GM18517 (cell line): ENCODE measurements around the gene CD81.

Experiments used
- ATAC-seq: cut with Tn5 transposase; IDR thresholded peaks from one replicate; pipeline ENCODE4 v1.9.1; 2021; ENCODE audit warnings: mild to moderate bottlenecking, moderate library complexity; ENCODE audit not compliant: unreplicated experiment

Gene CD81

GRCh38 chr11:2402106-2402505 is 25.0 kb downstream of the CD81 start:
- no peak for ATAC-seq

- no peak for ATAC-seq
These were observed 26.0 kb downstream of the CD81 start for GRCh38 chr11:2402890-2403645.

- ATAC-seq, result no peak
These were observed 27.7 kb downstream of the CD81 start for GRCh38 chr11:2404735-2405196.

GRCh38 chr11:2406451-2406850 is 29.3 kb downstream of the CD81 start:
- ATAC-seq, result no peak

GRCh38 chr11:2406878-2407410 is 29.8 kb downstream of the CD81 start:
- ATAC-seq, result no peak

- no peak for ATAC-seq
These were observed 31.6 kb downstream of the CD81 start for GRCh38 chr11:2408671-2409070.

- ATAC-seq, result no peak
These were observed 32.0 kb downstream of the CD81 start for GRCh38 chr11:2409126-2409525.

GRCh38 chr11:2409611-2410468 is 32.7 kb downstream of the CD81 start:
- ATAC-seq, result no peak

- no peak for ATAC-seq
These were observed 33.5 kb downstream of the CD81 start for GRCh38 chr11:2410616-2411015.

GRCh38 chr11:2411446-2412305 is 34.6 kb downstream of the CD81 start:
- ATAC-seq, result no peak

GRCh38 chr11:2412323-2412722 is 35.2 kb downstream of the CD81 start:
- no peak for ATAC-seq

- ATAC-seq, result no peak
These were observed 36.9 kb downstream of the CD81 start for GRCh38 chr11:2413742-2414579.

GRCh38 chr11:2414616-2415015 is 37.5 kb downstream of the CD81 start:
- ATAC-seq, result no peak

GRCh38 chr11:2415171-2415570 is 38.1 kb downstream of the CD81 start:
- ATAC-seq, result no peak

GRCh38 chr11:2415601-2416380 is 38.7 kb downstream of the CD81 start:
- ATAC-seq, result no peak

GRCh38 chr11:2416765-2417164 is 39.7 kb downstream of the CD81 start:
- no peak for ATAC-seq

- ATAC-seq, result no peak
These were observed 41.0 kb downstream of the CD81 start for GRCh38 chr11:2417856-2418692.

GRCh38 chr11:2418693-2419360 is 41.7 kb downstream of the CD81 start:
- ATAC-seq, result no peak
